CD4-positive, alpha-beta T cell treated with Interleukin-12 subunit alpha and Interleukin-12 subunit beta, for 1 hour (primary cell): ENCODE measurements around the gene PRR35.

Experiments
- DNase-seq: peaks from one replicate; pipeline ENCODE4 v3.0.0-alpha.2; 2020

PRR35 gene

GRCh38 chr16:528111-529011, 31.8 kb upstream of the PRR35 start:
- peak; percentile 28 for DNase-seq

GRCh38 chr16:529012-529575, 31.1 kb upstream of the PRR35 start:
- DNase-seq = peak; percentile 36

GRCh38 chr16:530111-530817, 29.9 kb upstream of the PRR35 start:
- no peak for DNase-seq

GRCh38 chr16:531494-532125, 28.6 kb upstream of the PRR35 start:
- DNase-seq = no peak

- DNase-seq = no peak
Measured at GRCh38 chr16:533391-534123, 26.6 kb upstream of the PRR35 start.

GRCh38 chr16:534135-534534, 26.1 kb upstream of the PRR35 start:
- no peak for DNase-seq

- no peak for DNase-seq
Measured at GRCh38 chr16:534856-535445, 25.2 kb upstream of the PRR35 start.

- DNase-seq = no peak
Measured at GRCh38 chr16:535446-536405, 24.5 kb upstream of the PRR35 start.

GRCh38 chr16:536746-537145, 23.4 kb upstream of the PRR35 start:
- DNase-seq = no peak

- no peak for DNase-seq
Measured at GRCh38 chr16:537415-538335, 22.5 kb upstream of the PRR35 start.

GRCh38 chr16:539901-540530, 20.2 kb upstream of the PRR35 start:
- no peak for DNase-seq

- no peak for DNase-seq
Measured at GRCh38 chr16:540645-541340, 19.4 kb upstream of the PRR35 start.

- no peak for DNase-seq
Measured at GRCh38 chr16:543301-544164, 16.7 kb upstream of the PRR35 start.

- no peak for DNase-seq
Measured at GRCh38 chr16:544517-544916, 15.7 kb upstream of the PRR35 start.

GRCh38 chr16:546909-547770, 13.1 kb upstream of the PRR35 start:
- peak; percentile 57 for DNase-seq

GRCh38 chr16:548586-548985, 11.6 kb upstream of the PRR35 start:
- DNase-seq = no peak
